ENCODE results near the gene OR4E1. TPM values are rescaled to one million over a fixed set of nuclear protein-coding genes. Genes with fewer than 3 reads are reported as not detected.

Gene OR4E1, protein sequence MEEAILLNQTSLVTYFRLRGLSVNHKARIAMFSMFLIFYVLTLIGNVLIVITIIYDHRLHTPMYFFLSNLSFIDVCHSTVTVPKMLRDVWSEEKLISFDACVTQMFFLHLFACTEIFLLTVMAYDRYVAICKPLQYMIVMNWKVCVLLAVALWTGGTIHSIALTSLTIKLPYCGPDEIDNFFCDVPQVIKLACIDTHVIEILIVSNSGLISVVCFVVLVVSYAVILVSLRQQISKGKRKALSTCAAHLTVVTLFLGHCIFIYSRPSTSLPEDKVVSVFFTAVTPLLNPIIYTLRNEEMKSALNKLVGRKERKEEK
- not detected for total RNA-seq (2021; ENCODE audit: unreplicated experiment)
- polyA plus RNA-seq (2012; ENCODE audit: insufficient read length) = not detected
- not detected for Bru-seq, nascent RNA
- not detected for BruChase-seq, experiment 1, labeled RNA remaining after a 2-hour chase
- not detected for BruChase-seq, experiment 2, labeled RNA remaining after a 6-hour chase
- long read RNA-seq = 0 reads

DNA sequence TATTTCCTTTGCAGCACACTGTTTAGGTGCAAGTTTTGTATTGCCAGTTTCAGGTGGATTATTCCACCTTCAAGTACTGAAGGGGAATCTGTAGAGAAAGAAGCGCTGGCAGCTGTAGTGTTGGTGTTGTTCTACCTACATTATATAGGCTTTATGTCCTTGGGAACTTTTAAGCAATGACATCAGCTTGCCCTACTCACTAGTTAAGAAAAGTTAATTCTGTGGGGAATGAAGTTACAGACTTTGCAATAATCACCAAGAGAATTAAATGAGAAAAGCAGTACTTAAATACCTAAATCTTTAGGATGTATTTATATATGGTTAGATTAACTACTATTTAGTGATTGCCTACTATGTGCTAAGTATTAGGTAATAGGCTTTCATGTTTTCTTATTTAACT, at the start of gene OR4E1:
OR4E1 (minus strand) TSS at position 101 of the 400 bp plus-strand sequence. CDS start 2,883 bp downstream, outside the sequence.
- no TSS peak for BruUV-seq (replicated peaks)
- ATAC-seq (no peak), DNase-seq (ENCODE audit: low read depth, low spot score) (no peak)
- Histone ChIP-seq H3K4me3 (ENCODE audit: low read depth in 2 of 2, low read length in 2 of 2) (no peak within 1 kb of the TSS), H3K27ac (ENCODE audit: low read length) (no peak within 1 kb of the TSS), H3K4me1 (ENCODE audit: control insufficient read depth, insufficient read depth, low read length) (no peaks in the 10 kb centered on the region), H3K27me3 (ENCODE audit: control insufficient read depth, insufficient read depth, low read length) (no peaks in the 10 kb centered on the region), H3K36me3 (ENCODE audit: control insufficient read depth, insufficient read depth, low read length) (no peaks in the 10 kb centered on the region), H3K9me3 (ENCODE audit: control insufficient read depth, insufficient read depth, low read depth, low read length) (no peaks in the 10 kb centered on the region)
- ChIA-PET POLR2A (interaction anchor here (0.7 kb wide), 1 partner anchor 743 kb away, joined by 5 read pairs; no protein-coding TSS in a partner anchor), CTCF (interaction anchor here (0.7 kb wide), 1 partner anchor 33 kb away, joined by 4 read pairs; no protein-coding TSS in a partner anchor)
- TF ChIP-seq POLR2AphosphoS5 (IDR thresholded peaks at IDR 0.05; ENCODE audit: low read depth, low read length) = no peak
- TF ChIP-seq CTCF (IDR thresholded peaks at IDR 0.05) = no peak
- no peak for TF ChIP-seq SIN3A (IDR thresholded peaks at IDR 0.05; ENCODE audit: borderline replicate concordance, insufficient read depth, low read depth, low read length)
- TF ChIP-seq TCF7L2 (IDR thresholded peaks at IDR 0.05; ENCODE audit: low read depth, low read length) = no peak
- TF ChIP-seq, protein P1, sequence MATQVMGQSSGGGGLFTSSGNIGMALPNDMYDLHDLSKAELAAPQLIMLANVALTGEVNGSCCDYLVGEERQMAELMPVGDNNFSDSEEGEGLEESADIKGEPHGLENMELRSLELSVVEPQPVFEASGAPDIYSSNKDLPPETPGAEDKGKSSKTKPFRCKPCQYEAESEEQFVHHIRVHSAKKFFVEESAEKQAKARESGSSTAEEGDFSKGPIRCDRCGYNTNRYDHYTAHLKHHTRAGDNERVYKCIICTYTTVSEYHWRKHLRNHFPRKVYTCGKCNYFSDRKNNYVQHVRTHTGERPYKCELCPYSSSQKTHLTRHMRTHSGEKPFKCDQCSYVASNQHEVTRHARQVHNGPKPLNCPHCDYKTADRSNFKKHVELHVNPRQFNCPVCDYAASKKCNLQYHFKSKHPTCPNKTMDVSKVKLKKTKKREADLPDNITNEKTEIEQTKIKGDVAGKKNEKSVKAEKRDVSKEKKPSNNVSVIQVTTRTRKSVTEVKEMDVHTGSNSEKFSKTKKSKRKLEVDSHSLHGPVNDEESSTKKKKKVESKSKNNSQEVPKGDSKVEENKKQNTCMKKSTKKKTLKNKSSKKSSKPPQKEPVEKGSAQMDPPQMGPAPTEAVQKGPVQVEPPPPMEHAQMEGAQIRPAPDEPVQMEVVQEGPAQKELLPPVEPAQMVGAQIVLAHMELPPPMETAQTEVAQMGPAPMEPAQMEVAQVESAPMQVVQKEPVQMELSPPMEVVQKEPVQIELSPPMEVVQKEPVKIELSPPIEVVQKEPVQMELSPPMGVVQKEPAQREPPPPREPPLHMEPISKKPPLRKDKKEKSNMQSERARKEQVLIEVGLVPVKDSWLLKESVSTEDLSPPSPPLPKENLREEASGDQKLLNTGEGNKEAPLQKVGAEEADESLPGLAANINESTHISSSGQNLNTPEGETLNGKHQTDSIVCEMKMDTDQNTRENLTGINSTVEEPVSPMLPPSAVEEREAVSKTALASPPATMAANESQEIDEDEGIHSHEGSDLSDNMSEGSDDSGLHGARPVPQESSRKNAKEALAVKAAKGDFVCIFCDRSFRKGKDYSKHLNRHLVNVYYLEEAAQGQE (IDR thresholded peaks at IDR 0.05; ENCODE audit: insufficient read depth in 1 of 2, low read depth in 2 of 2, low read length in 1 of 2) = no peak
- in situ Hi-C loops (cut with HindIII; ENCODE audit: low pct_unique_long_range_greater_than_20kb, low sequenced_read_pairs) = no loop called here
- intact Hi-C loops (cut with micrococcal nuclease; ENCODE audit: unreplicated experiment) = no loop called here

- no peak for TF ChIP-seq POLR2AphosphoS5 (IDR thresholded peaks at IDR 0.05; ENCODE audit: low read depth, low read length)
- TF ChIP-seq, protein P1 (IDR thresholded peaks at IDR 0.05; ENCODE audit: insufficient read depth in 1 of 2, low read depth in 2 of 2, low read length in 1 of 2) = no peak
- no peak for TF ChIP-seq SIN3A (IDR thresholded peaks at IDR 0.05; ENCODE audit: borderline replicate concordance, insufficient read depth, low read depth, low read length)
- no peak for TF ChIP-seq CTCF (IDR thresholded peaks at IDR 0.05)
- TF ChIP-seq TCF7L2 (IDR thresholded peaks at IDR 0.05; ENCODE audit: low read depth, low read length) = no peak
- H3K9me3 ChIP-seq (ENCODE audit: control insufficient read depth, insufficient read depth, low read depth, low read length) = no peaks in the 10 kb centered on the region
- ATAC-seq (no peak), DNase-seq (ENCODE audit: low read depth, low spot score) (no peak)
- no peaks in the 10 kb centered on the region for H3K4me1 ChIP-seq (ENCODE audit: control insufficient read depth, insufficient read depth, low read length)
- intact Hi-C loops (cut with micrococcal nuclease; ENCODE audit: unreplicated experiment) (no loop called here), in situ Hi-C loops (cut with HindIII; ENCODE audit: low pct_unique_long_range_greater_than_20kb, low sequenced_read_pairs) (no loop called here)
- H3K4me3 ChIP-seq (ENCODE audit: low read depth in 2 of 2, low read length in 2 of 2) = no peak overlapping the region
- no peak overlapping the region for H3K27ac ChIP-seq (ENCODE audit: low read length)
- BruUV-seq (replicated peaks) = no TSS peak
- H3K36me3 ChIP-seq (ENCODE audit: control insufficient read depth, insufficient read depth, low read length) = no peaks in the 10 kb centered on the region
- CTCF ChIA-PET = no interaction called here
- POLR2A ChIA-PET = no interaction called here
- peaks cover 5% of the 10 kb centered on the region for H3K27me3 ChIP-seq (ENCODE audit: control insufficient read depth, insufficient read depth, low read length)
Observed at GRCh38 chr14:21721504-21721903, 47.9 kb upstream of the OR4E1 start.

Measured in Panc1 (cell line).